HG03103 (cell line): ENCODE data around the gene TAOK1.

Experiments used
- ATAC-seq: cut with Tn5 transposase; IDR thresholded peaks from one replicate; pipeline ENCODE4 v1.9.1; 2021; ENCODE audit warnings: low read depth; ENCODE audit not compliant: unreplicated experiment

TAOK1 gene

GRCh38 chr17:29591737-29592608 is 201.8 kb downstream of the TAOK1 start:
- ATAC-seq = no peak

DNA sequence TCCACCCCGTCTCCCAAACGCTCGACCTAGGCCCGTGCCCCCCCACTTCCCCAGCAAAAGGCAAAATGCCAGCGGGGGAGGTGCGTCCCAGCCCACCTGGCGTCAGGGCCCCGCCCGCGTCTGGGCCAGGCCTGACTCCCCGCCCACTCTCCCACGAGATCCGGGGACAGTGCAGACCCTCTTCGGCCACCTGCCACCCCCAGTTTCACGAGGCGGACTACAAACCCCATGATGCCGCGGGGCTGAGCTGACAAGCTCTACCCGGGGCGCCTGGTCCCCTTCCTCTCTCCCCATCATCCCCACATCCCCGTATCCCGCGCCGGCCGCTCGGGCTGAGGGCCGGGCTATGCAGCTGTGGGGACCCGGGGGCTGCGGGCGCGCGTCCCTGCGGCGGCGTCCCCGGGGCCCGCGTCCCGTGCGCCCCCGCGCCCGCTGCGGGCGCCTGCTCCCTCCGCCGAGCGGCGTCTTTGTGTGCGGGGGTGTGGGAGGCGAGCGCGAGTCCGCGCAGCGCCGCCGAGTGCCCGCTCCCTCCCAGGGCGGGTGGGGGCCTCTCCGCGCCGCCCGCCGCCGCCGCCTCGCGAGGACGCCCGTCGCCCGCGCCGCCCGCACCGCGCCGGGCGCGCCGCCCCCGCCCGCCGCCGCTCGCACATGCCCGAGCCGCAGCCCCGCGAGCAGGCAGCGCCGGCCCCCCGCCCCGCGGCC is 202.8 kb downstream of the TAOK1 start, which contains the start of gene ANKRD13B:
Gene ANKRD13B (plus strand): TSS at position 283 of the 702 bp plus-strand sequence. CDS start 490 bp downstream, outside the sequence.
- ATAC-seq = no peak

DNA sequence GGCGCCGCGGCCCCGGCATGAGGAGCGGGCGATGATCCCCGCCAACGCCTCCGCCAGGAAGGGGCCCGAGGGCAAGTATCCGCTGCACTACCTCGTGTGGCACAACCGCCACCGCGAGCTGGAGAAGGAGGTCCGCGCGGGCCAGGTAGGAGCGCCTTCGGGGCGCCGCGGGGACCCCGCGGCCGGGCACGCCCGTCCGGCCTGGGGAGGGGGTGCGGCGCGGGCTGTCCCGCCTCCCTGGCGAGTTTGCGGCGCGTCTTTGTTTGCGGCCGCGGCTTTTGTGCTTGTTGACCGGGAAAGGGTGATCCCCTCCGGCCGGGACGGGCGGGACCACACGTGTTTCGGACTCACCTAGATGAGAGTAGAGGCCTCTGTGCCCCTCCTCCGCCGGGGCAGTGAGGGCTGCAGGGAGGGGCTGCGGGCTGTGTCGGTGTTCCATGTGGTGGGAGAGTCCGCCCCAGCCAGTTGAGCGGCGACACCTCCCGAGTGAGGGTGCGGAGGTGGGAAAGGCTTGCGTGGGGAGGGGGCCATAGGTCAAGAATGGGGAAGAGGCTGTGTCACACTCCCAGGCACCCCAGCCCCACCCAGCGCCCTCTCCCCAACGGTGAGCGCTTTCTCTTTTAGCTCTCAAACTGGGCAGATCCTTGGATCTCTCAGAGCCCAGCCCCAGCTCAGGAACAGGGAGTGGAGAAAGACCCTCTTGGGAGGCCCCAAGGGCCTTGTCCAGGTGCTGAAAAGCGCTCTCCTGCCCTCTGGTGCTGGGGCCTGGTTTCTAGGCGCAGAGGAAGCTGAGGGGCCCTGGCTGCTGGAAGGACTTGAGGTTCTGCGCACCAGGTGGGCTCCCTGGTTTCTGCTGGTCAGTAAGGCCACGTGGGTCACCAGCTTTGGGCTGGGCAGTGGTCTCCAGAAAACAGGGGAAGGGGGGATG is 203.7 kb downstream of the TAOK1 start:
- ATAC-seq = no peak

- ATAC-seq = no peak
These were observed 204.4 kb downstream of the TAOK1 start for GRCh38 chr17:29594519-29595090.

- no peak for ATAC-seq
These were observed 205.2 kb downstream of the TAOK1 start for GRCh38 chr17:29595107-29595942.

DNA sequence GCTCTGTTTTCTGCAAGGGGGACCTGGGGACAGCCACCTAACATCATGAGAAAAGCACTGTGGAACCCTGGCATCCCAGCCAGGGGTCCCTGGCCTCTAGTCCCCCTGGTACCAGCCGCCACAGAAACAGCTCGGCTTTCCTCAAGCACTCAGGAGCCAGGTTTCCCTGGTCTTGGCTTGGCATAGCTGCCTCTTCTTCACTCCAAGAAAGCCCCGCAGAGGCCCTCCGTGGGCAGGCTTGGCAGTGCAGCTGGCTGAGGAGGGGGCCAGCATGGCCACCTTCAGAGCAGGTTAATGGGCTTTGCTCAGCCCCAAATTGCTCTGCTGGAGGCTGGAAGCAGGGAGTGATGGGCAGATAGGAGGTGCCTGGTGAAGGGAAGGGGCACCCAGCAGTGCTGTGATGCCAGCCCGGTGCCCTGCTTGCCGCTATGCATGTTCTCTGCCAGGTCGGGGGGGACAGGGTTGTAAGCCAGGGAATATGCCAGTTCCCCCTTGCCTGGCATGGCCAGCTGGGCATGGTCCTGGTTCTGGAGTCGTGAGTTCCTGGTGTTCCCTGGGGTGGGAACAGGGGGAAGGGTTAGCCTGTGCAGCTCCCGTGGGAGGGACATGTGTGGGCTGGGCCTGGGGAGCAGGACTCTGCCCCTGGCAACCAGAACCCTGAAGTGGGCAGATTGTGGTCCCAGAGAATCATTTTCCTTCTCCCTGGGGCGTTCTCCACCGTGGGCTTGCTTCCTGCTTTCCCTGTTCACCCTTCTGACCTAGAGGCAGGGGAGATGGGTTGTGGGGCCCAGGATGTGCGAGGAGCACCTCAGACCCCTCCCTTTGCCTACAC is 206.0 kb downstream of the TAOK1 start:
- no peak for ATAC-seq

DNA sequence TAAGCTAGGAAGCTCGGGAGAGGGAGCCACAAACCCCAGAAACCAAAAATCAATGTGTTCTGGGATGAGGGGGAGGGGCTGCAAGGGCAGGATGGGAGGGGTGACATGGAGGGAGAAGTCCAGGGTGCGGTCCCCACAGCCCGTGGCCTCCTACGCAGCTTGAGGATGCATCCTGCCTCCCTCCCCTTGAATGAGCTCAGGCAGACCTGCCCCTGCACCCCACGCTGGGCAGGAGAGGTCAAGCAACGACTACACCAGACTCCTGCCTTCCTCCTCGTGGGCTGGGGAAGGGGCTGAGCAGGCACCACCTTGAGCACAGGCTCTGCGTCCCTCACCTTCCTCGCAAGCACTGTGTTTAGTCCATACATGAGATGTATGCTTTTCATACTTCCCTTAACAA is 206.6 kb downstream of the TAOK1 start:
- ATAC-seq = no peak

- ATAC-seq = no peak
These were observed 207.4 kb downstream of the TAOK1 start for GRCh38 chr17:29597361-29598172.
